Uterus (tissue), 4 donors: ENCODE measurements around the gene MS4A15. TPM values are rescaled to one million over a fixed set of nuclear protein-coding genes. Genes with fewer than 3 reads are reported as not detected.

Source experiments
- DNase-seq, 2 donors: peaks; one replicate each; pipeline ENCODE4 v3.0.0-alpha.2; 2019 to 2020
- H3K27ac ChIP-seq, 2 donors: fragments of 200-600 bp; sonication (generic); 1 replicate in 1 of 2; 2 replicates in 1 of 2; pipeline ENCODE4 v1.5.1; 2016 to 2018
- H3K27me3 ChIP-seq, 2 donors: fragments of 200-600 bp; sonication (generic); one replicate each; pipeline ENCODE4 v1.5.1; 2018 to 2019; ENCODE audit warnings: control low read depth in 1 of 2
- H3K36me3 ChIP-seq, 2 donors: fragments of 200-600 bp; sonication (generic); one replicate each; pipeline ENCODE4 v1.5.1; 2019; ENCODE audit warnings: control low read depth in 1 of 2
- H3K4me1 ChIP-seq, 2 donors: fragments of 200-600 bp; sonication (generic); one replicate each; pipeline ENCODE4 v1.5.1; 2018 to 2019; ENCODE audit warnings: control low read depth in 1 of 2
- H3K4me3 ChIP-seq, 2 donors: fragments of 200-600 bp; sonication (generic); 1 replicate in 1 of 2; 2 replicates in 1 of 2; pipeline ENCODE4 v1.5.1; 2018 to 2019; ENCODE audit warnings: mild to moderate bottlenecking in 1 of 2
- H3K9me3 ChIP-seq, 2 donors: fragments of 200-600 bp; sonication (generic); one replicate each; pipeline ENCODE4 v1.5.1; 2019; ENCODE audit warnings: control low read depth in 1 of 2
- POLR2A ChIP-seq, 2 donors: fragments of 450-650 bp; IDR thresholded peaks; one replicate each; pipeline ENCODE4 v1.6.1; 2016; ENCODE audit warnings: antibody characterized with exemption in 2 of 2, mild to moderate bottlenecking in 1 of 2, moderate library complexity in 1 of 2
- intact Hi-C: fragments of 100-400 bp; cut with DNase I; formaldehyde crosslinking; loops from one replicate; pipeline ENCODE4 v1.15.1; 2023; ENCODE audit warnings: low total_unique reads
- total RNA-seq, 4 donors: library from RNA; depleted of rRNA in 3 of 4; stranded (reverse); fragments of >200 nt in 3 of 4; gene quantifications; one replicate each; pipeline versions ENCODE4 v1.1.0 to v1.2.4, GENCODE V29; 2014 to 2023
- TF ChIP-seq, protein P1 (sequence below), 4 experiments: fragments of 200-600 bp in 2 of 4; fragments of 450-650 bp in 2 of 4; sonication (generic) in 2 of 4; IDR thresholded peaks; one replicate each; pipeline ENCODE4 v1.5.1; 2016 to 2019; ENCODE audit warnings: antibody characterized with exemption in 4 of 4, mild to moderate bottlenecking in 2 of 4, moderate library complexity in 1 of 4
- donor health status: DM: yes; HTN: yes; CAD: no.

The MS4A15 gene
- total RNA-seq, 4 donors from 2014 or later: not detected

DNA sequence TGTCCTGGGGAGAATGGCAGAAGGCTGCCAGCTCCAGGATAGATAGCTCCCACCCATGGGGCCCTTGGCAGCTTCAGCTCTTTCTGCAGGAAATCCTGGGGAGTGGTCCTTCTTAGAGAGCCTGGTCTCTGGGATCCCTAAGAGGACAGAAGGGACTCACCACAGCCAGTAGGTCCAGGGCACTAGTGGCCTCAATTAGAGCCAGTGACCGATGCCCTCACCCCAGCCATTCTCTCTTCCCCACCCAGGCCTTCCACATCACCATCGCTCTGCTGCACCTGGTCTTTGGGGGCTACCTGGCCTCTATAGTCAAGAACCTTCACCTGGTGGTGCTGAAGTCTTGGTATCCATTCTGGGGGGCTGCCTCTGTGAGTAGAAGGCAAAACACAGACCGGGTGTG is 34.1 kb downstream of the MS4A15 start:
- intact Hi-C loops: no loop called here
- no peaks in the 10 kb centered on the region for H3K4me1 ChIP-seq
- no peak overlapping the region for H3K4me3 ChIP-seq
- H3K36me3 ChIP-seq: no peaks in the 10 kb centered on the region
- no peaks in the 10 kb centered on the region for H3K27me3 ChIP-seq
- no peak overlapping the region for H3K27ac ChIP-seq
- TF ChIP-seq POLR2A (IDR thresholded peaks at IDR 0.05): no peak
- TF ChIP-seq, protein P1, sequence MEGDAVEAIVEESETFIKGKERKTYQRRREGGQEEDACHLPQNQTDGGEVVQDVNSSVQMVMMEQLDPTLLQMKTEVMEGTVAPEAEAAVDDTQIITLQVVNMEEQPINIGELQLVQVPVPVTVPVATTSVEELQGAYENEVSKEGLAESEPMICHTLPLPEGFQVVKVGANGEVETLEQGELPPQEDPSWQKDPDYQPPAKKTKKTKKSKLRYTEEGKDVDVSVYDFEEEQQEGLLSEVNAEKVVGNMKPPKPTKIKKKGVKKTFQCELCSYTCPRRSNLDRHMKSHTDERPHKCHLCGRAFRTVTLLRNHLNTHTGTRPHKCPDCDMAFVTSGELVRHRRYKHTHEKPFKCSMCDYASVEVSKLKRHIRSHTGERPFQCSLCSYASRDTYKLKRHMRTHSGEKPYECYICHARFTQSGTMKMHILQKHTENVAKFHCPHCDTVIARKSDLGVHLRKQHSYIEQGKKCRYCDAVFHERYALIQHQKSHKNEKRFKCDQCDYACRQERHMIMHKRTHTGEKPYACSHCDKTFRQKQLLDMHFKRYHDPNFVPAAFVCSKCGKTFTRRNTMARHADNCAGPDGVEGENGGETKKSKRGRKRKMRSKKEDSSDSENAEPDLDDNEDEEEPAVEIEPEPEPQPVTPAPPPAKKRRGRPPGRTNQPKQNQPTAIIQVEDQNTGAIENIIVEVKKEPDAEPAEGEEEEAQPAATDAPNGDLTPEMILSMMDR (IDR thresholded peaks at IDR 0.05): no peak
- no peaks in the 10 kb centered on the region for H3K9me3 ChIP-seq
- DNase-seq: no peak

DNA sequence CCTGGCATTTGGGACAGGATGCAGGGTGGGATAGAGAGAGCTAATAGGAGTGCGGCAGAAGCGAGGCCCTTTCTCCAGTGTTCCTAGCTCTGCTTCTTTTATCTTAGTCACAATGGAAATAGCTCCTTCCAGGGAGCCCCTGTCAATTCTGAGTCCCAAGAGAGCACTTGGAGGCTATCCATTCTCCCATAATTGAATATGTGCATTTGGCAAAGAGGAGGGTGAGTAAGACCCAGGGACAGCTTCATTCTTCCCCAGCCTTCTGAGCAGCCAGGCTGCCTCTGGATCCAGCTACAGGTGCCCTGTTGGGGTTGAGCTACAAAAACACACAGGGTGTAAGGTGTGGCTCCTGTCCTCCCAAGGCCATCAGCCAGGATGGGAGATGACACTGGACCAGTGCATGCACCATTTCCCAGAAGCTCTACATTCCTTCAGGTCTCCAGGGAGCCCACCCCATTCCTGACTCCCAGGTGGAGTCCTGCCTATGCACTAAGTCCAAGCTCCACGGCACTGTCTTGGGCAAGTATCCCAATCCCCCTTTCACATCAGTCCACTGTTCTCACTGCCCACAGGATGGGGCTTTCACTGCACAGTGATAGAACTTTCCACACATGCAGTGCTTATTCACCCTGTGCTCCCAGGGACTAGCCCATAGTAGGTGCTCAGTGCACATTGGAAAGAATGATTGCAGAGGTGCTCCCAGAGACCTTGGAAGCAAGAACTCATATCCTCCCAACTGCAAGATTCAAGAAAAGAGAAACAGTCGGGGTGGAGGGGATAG is 34.7 kb downstream of the MS4A15 start:
- no peaks in the 10 kb centered on the region for H3K9me3 ChIP-seq
- no peaks in the 10 kb centered on the region for H3K4me1 ChIP-seq
- H3K36me3 ChIP-seq: no peaks in the 10 kb centered on the region
- H3K4me3 ChIP-seq: no peak overlapping the region
- no peak overlapping the region for H3K27ac ChIP-seq
- intact Hi-C loops: no loop called here
- DNase-seq: no peak
- no peaks in the 10 kb centered on the region for H3K27me3 ChIP-seq
- TF ChIP-seq POLR2A (IDR thresholded peaks at IDR 0.05): no peak
- TF ChIP-seq, protein P1 (IDR thresholded peaks at IDR 0.05): no peak

DNA sequence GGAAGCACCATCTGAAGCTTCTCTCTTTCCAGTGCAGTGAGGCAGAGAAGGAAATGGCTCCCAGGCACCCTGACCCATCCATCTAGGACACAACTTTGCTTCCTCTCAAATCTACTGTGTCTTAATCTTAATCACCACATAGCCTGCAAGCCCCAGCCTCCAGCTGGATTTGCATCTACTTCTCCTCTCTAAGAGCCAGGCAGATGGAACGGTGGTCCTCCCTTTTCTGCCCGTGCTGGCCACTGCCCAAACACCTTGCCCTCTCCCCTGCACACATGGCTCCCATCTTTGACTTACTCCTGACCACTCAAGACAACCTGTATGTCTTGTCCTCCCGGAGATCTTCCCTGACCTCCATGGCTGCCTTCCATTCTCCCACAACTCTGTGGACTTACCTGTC is 35.9 kb downstream of the MS4A15 start:
- Histone ChIP-seq H3K36me3 (no peaks in the 10 kb centered on the region), H3K9me3 (no peaks in the 10 kb centered on the region), H3K27ac (no peak overlapping the region), H3K4me1 (no peaks in the 10 kb centered on the region), H3K4me3 (no peak overlapping the region), H3K27me3 (no peaks in the 10 kb centered on the region)
- no peak for DNase-seq
- intact Hi-C loops: no loop called here
- TF ChIP-seq POLR2A (IDR thresholded peaks at IDR 0.05): no peak
- TF ChIP-seq, protein P1 (IDR thresholded peaks at IDR 0.05): no peak

DNA sequence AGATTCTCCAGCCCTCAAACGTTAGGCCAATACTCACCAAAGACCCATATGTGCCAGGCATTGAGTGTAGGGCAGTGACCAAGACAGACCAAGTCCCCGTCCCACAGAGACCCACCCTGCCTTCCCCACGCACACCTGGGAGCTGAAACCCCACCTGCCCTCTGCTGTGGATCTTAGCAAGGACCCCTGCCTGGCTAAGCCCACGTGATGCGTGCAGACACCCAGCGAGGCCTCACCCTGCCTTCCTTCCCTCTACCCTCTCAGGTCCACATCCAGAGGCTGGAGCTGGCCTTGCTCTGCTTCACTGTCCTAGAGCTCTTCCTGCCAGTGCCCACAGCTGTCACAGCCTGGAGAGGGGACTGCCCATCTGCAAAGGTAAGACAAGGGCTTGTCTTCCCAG is 38.6 kb downstream of the MS4A15 start:
- Histone ChIP-seq H3K27ac (no peak overlapping the region), H3K4me1 (no peaks in the 10 kb centered on the region), H3K27me3 (no peaks in the 10 kb centered on the region), H3K9me3 (no peaks in the 10 kb centered on the region), H3K36me3 (no peaks in the 10 kb centered on the region), H3K4me3 (no peak overlapping the region)
- TF ChIP-seq POLR2A (IDR thresholded peaks at IDR 0.05): no peak
- TF ChIP-seq, protein P1 (IDR thresholded peaks at IDR 0.05): no peak
- intact Hi-C loops: no loop called here
- no peak for DNase-seq

DNA sequence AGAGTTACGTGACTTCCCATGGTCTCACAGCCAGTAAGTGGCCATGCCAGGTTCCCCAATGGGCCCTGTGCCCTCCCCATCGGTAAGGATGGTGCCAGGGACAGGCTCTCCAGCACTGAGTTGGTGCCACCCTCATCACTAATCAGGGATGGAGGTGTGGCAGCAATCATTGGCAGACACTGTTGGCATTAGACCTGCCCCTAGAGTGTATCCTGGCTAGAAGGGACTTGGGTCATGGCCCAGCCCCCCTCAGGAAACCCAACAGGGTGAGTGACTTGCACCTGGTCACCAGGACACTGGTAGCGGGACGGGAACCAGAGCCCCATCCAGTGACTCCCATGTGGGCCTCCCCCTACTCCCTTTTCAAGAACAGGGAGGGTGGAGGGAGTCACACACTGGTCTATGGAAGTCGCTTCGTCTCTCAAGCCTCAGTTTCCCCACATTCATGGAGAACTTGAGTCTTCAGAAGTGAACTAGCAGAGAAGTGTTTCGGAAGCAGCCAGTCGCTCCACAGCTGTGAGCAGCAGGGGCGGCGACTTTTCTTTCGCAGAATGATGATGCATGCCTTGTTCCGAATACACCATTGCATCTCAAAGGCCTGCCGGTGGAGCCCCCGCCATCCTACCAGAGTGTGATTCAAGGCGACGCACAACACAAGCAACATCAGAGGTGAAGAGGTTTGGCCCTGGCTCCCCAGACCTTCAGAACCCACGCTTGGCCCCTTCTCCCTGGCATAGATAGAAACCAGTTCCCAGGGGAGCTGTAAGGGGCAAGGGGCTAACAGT is 41.4 kb downstream of the MS4A15 start:
- TF ChIP-seq POLR2A (IDR thresholded peaks at IDR 0.05): no peak
- TF ChIP-seq, protein P1 (IDR thresholded peaks at IDR 0.05): no peak
- intact Hi-C loops: no loop called here

More for the DNA sequence above, 41.4 kb downstream of the MS4A15 start:
- no peak overlapping the region for H3K4me3 ChIP-seq
- H3K9me3 ChIP-seq: no peaks in the 10 kb centered on the region
- H3K4me1 ChIP-seq: no peaks in the 10 kb centered on the region
- H3K27me3 ChIP-seq: no peaks in the 10 kb centered on the region
- no peak overlapping the region for H3K27ac ChIP-seq
- no peaks in the 10 kb centered on the region for H3K36me3 ChIP-seq
- DNase-seq: no peak
